GM21447 (cell line): Measurements from ENCODE around the gene GABRG3.
"Not testable (repeated sequence)": the region's sequence is repeated elsewhere in the genome, so short reads cannot be mapped to it uniquely, and the experiment has no call there.

Experiments used
- ATAC-seq: cut with Tn5 transposase; IDR thresholded peaks from one replicate; pipeline ENCODE4 v1.9.1; 2021; ENCODE audit not compliant: unreplicated experiment

Gene GABRG3

DNA sequence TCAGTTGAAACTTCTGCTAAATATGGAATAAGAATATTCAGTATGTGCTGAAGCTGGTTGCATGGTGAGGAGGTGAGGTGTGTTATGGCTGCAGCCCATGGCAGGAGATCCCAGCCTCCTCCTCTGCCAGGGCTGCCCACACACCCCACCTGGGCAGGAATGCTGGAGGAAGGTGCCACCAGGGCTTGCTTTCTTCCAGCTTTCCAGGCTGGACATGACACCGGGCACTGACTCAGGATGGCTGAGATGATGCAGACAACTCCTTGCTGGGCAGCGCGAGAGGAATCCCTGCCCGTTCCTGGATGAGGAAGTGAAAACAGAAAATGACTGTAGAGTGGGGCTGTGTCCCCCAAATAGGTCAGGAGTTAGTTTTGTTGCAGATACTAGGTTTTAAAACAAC is 14.1 kb downstream of the GABRG3 start:
- no peak for ATAC-seq

- ATAC-seq: no peak
These were observed 25.3 kb downstream of the GABRG3 start for GRCh38 chr15:26996250-26996649.

DNA sequence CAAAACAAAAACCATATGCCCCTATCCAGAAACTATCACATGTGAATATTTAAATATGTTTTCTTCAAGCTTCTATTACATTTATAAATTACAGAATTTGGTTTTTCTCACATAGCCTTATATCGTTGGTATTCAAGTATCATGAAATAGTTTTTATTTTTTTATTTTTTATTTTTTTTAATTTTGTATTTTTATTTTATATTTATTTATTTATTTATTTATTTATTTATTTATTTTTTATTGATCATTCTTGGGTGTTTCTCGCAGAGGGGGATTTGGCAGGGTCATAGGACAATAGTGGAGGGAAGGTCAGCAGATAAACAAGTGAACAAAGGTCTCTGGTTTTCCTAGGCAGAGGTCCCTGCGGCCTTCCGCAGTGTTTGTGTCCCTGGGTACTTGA is 32.0 kb downstream of the GABRG3 start:
- not testable (repeated sequence) for ATAC-seq

GRCh38 chr15:27004226-27004625 is 33.2 kb downstream of the GABRG3 start:
- ATAC-seq: not testable (repeated sequence)

DNA sequence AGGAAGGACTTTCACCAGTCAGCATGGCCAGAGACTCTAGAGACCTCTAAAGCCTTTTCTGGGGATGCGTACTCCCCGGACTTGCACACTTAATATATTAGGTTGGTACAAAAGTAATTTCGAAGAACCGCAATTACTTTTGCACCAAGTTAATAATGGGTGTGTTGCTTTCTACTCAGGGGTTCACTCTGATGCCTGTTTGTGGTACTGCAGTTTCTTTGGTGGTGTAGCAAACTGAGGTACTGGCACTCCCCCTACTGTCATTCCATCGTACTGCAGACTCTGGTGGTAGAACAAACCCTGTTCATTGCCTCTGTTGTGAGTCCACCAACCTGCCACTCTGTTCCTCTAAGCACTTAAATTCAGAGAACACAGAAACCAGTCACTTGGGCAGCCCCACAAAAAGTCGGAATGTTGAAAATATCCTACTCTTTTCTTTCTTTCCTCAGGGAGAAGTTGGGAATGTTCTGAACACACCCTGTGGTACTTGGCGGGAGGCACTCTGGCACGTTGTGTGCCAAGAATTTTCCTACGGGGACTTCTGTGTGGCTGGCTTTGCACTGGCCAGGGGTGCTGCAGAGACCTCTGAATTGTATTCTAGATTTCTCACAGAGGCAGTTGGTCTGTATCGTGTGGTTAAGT is 46.3 kb downstream of the GABRG3 start:
- peak; percentile 53 for ATAC-seq

DNA sequence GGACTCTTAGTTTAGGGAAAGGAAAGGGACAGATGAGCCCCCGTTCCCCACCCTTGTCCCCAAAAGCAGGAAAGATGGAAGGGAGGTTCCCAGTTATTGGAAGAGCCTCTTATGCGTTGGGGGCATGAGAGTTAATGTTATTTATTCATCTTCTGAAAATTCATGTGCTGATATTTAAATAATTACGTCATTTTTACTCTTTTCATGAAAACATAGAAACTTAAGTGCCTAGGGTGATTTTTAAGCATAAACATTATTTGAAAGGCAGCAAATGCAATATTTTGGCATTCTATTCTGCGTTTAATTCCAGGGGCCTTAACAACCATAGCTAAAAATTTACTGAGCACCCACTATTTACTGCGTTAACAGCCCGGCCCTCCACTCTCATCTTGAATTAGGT is 48.7 kb downstream of the GABRG3 start:
- ATAC-seq: no peak

GRCh38 chr15:27025481-27025966 is 54.5 kb downstream of the GABRG3 start:
- no peak for ATAC-seq

- ATAC-seq: no peak
These were observed 56.2 kb downstream of the GABRG3 start for GRCh38 chr15:27027229-27027628.

- no peak for ATAC-seq
These were observed 58.0 kb downstream of the GABRG3 start for GRCh38 chr15:27028858-27029477.

DNA sequence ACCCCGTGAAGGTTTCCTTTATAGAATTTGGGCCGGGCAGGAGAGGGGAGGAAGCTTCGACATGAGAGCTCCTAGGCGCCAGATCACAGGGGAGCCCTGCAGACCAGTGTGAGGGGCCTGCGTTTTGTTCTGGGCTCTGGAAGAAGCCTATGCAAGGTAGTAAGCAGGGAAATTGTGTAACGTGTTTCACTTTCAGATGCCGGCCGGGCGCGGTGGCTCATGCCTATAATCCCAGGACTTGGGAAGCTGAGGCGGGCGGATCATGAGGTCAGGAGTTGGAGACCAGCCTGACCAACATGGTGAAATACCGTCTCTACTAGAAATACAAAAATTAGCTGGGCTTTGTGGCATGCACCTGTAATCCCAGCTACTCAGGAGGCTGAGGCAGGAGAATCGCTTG is 65.2 kb downstream of the GABRG3 start:
- no peak for ATAC-seq

DNA sequence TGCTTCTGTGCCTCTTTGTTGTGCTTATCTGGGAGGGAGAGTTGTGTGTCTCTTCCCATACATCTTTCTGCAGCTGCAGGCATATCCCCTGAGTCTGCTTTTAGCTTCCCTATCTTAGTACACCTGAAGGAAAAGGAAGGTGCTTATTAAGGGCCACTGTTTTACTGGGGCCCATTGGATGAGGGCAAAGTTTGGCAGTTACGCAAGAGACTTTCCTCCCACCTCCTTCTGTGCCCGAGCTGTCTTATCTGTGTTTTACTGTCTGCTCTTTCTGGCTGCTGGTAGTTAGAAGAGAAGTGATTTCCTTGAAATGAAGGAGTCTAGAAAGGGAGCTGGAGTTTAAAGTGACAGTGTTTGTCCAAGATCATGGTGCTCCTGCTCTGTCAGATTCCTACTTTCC is 66.5 kb downstream of the GABRG3 start:
- no peak for ATAC-seq

- ATAC-seq: no peak
These were observed 68.2 kb downstream of the GABRG3 start for GRCh38 chr15:27039152-27039551.

GRCh38 chr15:27042230-27042629 is 71.2 kb downstream of the GABRG3 start:
- ATAC-seq: no peak

- ATAC-seq: no peak
These were observed 71.7 kb downstream of the GABRG3 start for GRCh38 chr15:27042646-27043045.

GRCh38 chr15:27043770-27044169 is 72.8 kb downstream of the GABRG3 start:
- ATAC-seq: no peak

GRCh38 chr15:27045796-27046195 is 74.8 kb downstream of the GABRG3 start:
- ATAC-seq: no peak

GRCh38 chr15:27046880-27047279 is 75.9 kb downstream of the GABRG3 start:
- ATAC-seq: no peak

GRCh38 chr15:27050163-27050562 is 79.2 kb downstream of the GABRG3 start:
- no peak for ATAC-seq

DNA sequence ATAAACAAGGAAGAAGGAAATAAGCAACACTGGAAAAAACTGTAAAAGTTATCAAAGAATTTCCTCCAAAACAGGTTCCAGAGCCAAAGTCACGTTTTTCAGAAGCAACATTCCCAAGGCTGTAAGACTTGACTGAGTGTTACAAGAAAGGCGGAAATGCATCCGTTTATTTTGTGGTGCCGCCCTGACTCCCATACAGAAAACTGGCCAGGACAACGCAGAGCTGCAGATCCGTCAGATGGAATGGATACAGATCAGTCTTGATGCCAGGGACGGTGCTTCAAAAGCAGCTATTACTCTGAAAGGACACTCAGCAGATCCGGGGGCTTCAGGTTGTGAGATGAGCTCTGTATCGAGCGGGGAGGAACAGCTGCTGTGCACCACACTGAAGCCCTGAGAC is 83.4 kb downstream of the GABRG3 start:
- ATAC-seq: no peak

DNA sequence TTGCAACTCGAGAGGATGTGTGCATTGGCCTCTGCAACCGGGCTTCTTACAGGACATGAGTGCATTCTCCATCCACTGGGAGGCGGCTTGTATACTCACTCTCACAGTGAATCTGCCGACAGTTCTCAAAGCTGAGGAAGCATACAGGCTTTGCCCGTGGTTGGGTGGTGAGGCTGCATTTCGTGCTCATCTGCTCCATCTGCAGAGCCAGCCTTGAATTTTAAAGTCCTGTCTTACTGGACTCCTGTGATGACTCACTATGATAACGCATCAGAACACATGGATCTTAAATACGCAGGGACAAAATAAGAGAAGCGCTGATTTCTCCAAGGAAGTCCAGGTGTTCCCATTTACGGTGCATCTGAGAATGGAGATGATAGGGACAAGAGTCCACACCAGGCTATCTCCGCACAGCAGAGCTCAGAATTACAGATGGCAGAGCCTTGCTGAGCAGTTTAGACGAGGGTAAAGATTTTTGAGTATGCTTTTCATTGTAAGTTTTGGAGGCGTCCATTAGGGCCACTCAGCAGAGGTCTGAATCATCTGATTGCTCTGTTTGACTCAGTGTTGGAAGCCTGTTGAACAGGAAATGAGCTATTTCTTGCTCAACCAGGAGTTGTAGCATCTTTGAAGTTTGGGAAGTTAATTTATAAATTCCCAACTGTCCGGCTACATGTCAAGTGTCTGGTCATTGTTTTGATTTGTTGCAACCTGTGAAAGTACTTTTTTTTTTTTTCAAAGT is 87.1 kb downstream of the GABRG3 start:
- ATAC-seq: no peak

GRCh38 chr15:27058939-27059338 is 88.0 kb downstream of the GABRG3 start:
- no peak for ATAC-seq

DNA sequence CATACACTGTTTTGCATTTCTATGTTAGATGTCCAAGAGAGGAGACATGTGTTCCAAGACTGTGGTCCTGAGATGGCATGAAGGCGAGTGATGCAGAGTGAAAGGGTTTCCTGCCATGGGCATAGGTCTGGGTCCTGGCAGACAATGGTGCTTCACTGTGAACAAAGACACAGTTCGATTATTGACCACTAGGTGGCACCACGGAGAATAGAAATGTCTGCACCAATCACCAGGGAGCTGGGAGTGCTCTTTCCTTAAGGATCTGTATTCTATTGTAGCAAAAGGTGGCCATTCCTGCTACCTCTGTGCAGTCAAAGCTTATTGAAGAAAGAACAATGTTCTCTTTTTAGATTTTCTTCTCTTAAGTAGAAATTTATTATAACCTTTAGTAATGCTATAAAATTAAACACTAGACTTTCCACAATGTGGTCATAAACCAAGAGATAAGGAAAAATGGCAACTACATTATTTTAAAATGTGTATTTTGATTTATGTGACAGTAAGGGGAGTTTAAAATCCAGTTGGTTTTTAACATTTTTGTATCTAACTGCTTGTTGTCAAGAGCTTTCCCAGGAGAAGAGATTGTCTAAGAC is 88.7 kb downstream of the GABRG3 start:
- ATAC-seq: no peak
